CD4-positive, alpha-beta T cell treated with Interleukin-17A for 1 hour (primary cell): Measurements from ENCODE around the gene SLX4IP.

Experiments used
- DNase-seq: peaks from one replicate; pipeline ENCODE4 v3.0.0-alpha.2; 2020

Gene SLX4IP

DNA sequence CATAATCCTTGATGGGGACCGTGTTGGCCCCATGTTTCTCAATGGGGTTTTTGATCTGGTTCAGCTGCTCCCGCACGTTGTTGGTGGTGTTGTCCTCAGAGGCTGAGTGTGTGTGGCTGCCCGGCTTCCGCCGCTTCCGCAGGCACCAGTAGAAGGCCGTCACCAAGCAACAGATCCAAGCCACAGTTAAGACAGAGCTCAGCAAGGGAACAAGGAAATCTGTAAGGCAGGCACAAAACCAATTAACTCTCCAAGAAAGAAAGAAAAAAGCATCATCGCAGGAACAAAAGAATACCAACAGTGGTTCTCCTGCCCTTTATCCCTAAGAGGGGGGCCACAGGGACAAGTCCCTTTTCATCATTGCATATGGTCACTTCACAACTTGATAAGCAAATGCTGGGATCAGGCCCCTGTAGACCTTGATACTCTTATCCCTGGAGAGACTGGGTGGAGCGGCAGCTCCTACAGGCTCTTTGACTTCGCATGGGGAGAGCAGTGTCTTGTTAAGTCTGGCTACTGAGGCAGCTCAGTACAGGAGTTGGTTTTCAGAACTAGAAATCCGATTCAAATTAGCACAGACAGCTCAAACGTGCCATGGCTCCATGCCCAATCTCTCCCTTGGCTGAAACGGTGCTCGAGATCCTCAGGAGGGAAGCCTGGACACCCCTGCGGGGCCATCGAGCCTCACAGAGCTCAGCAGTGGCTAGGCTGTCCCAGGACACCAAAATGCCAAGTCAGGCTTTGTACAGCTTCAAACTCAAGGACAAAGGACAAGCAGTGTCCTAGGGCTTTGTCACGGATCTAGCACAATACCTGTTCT is 204.8 kb downstream of the SLX4IP start:
- no peak for DNase-seq

- DNase-seq = no peak
Measured at GRCh38 chr20:10640897-10641296, 205.8 kb downstream of the SLX4IP start.

GRCh38 chr20:10641467-10641866 is 206.4 kb downstream of the SLX4IP start:
- no peak for DNase-seq

- DNase-seq = no peak
Measured at GRCh38 chr20:10641893-10642292, 206.8 kb downstream of the SLX4IP start.

- no peak for DNase-seq
Measured at GRCh38 chr20:10642856-10643559, 207.9 kb downstream of the SLX4IP start.

DNA sequence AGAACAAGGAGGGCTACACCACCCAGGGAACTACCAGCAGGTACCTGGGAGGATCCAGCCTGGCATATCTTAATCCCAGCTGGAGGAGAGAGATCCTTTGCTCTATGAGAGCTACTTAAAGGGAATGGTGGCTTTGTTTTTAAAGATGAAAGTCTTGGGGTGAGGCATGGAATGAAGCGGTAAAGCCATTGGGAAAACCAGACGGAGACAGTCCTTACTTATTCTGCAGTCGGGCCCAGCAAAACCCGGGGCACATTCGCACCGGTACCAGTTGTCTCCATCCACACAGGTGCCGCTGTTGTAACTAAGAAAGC is 208.4 kb downstream of the SLX4IP start:
- no peak for DNase-seq

DNA sequence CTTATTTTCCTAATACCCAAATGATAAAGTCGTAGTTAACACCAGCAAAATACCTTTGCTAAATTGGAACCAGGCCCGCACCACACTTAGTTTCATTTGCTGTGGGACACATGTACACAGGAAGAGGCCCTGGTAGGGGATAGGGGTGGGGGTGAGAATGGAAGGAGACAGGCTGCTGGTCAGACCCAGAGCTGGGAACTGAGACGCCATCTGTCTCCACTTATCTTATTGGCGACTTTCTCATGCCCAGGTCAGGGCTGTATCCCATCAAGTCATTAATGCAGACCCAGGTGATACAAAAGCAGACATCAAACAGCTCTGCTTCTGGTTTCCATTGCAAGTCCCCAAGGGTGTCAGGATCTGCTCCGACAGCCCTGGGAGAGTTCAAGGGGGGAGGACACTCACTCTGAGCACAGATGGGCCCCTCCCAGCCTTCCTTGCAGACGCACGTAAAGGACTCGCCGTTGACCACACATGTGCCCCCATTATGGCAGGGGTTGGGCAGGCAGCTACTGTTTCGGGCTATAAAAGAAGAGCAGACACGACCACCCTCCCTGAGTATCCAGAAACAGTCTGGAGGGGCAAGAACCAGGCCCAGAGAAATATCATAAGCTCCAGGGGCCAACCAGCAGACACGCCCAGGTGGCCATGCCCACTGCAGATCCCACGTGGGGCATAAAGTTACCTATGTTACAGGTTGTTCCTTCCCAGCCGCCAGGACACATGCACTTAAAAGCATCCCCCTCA is 209.5 kb downstream of the SLX4IP start:
- DNase-seq = no peak

DNA sequence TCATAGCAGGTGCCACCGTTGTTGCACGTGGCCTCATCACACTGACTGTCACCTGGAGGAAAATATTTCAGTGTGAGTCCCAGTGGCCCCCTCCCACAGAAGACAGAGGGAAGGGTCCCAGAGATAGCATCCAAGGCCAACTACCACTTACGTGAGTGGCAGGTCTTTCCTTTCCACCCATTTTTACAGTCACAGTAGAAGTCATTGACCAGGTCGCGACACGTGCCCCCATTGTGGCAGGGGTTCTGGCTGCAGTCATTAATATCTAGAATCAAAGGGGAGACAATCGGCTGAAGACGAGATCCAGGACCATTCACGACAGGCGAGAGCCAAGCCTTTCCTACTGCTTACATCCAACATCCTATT is 210.1 kb downstream of the SLX4IP start:
- DNase-seq = no peak

GRCh38 chr20:10646006-10646405 is 210.9 kb downstream of the SLX4IP start:
- no peak for DNase-seq

DNA sequence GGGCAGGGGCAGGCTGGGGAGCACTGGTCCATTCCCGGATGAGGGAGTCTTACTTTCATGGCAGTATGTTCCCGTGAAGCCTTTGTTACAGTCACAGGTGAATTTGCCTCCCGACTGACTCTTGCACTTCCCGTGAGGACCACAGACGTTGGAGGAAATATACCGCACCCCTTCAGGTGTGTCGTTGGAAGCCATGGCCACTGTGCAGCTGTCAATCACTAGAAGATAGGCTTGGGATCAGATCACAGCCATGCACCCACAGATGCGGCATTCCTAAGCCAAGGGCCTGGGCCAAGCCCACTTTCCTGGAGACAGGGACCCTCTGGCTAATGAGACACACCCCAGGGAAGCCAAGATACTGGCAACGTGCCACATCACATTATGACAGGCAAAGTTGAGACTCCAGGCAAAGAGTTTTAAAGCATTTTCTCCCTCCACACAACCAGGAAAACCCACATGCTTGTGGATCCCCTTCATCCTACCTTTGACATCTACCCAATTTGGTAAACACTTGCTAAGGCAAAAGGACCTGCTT is 211.8 kb downstream of the SLX4IP start:
- no peak for DNase-seq

- DNase-seq = peak; percentile 8
Measured at GRCh38 chr20:10647471-10647870, 212.4 kb downstream of the SLX4IP start.

GRCh38 chr20:10647909-10648308 is 212.8 kb downstream of the SLX4IP start:
- DNase-seq = no peak

DNA sequence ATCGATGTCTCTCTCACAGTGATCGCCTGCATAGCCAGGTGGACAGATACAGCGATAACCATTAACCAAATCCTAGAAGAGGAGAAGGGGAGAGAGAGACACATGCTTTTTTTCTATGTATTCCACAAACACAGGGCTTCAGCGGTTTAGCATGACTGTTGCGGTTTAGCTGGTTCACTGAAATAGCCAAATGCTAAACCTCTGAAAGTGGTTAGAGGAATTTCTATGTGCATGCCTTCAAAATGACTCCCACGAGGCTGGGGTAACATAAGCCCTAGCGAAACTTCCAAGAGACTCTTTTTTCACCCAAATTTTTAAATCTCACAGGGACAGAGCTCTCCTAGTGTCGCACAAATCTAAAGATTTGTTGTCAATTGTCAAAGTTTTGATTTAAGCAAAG is 213.5 kb downstream of the SLX4IP start:
- DNase-seq = no peak

DNA sequence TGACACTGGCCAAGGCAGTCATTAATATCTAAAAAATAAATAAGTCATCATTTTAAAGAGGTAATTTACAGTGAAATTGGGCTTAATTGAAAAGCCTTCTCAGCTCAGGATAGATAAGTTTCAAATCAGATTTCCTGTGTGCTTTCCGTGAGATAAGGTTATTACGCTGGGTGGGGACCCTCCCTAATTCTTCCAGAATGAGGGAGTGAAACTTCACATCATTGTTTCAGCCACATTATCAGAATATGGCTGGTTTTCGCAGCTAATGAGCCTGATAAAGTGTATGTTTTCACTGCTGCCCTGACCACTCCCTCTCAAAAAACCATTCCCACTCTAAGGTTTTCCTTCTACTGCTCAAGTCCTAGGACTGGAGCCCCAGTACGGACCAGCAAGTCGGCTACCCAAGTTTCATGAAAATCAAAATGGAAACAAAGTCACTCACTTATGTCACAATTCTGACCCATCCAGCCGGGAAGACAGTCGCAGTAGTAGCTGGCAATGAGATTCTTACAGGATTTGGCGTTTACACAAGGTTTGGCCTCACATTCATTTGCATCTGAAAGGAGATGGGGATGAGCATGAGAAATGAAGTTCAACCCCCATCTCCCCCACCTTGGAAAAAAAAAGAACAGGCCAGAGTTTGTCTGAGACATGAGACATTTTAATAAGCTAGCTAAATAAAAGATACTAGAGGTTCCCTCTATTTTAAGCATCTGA is 214.1 kb downstream of the SLX4IP start:
- no peak for DNase-seq

DNA sequence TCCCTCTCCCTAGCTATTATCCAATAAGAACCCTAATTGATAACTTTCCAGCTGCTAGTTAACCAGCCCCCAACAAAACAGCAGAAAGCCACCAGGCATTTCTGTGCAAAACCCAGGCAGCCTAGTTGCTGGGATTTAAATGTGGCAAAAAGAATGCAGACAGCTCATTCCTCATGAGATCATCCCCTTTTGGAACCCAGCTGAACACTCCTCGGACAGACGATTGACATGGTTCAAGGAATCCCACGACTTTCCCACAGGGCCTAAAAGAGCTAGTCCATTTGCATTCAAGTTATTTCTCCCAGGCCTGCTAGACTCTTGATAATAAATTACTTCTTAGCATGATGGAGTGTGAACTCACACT is 214.7 kb downstream of the SLX4IP start:
- DNase-seq = no peak

GRCh38 chr20:10651227-10651990 is 216.3 kb downstream of the SLX4IP start:
- DNase-seq = no peak

GRCh38 chr20:10652185-10652584 is 217.1 kb downstream of the SLX4IP start:
- DNase-seq = no peak

DNA sequence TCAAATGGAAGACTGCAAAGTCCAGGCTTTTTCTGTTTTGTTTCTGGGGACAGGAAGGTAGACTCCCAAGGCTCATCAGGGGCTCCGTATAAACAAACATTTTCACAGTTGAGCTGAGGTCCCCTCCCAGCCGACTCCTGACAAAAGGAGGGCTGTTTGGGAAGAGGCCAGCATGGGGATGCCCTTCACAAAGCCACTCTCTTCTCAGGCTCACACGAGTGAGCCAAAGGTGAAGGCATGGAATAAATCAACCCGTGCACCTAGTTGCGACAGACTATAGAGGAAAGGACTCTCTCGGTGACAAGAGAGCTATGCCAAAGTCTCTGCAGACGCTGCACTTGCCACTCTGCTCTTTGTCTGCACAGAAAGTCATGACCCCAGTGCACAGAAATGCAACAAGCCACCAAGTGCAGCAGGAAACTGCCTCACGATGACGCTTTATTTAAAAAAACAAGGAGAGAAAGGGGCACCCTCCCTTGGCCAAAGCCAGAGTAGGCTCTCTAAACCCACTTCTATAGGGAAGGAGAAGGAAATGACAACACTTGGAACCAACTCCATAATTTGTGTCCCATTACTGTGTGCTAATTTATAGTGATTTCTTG is 217.7 kb downstream of the SLX4IP start:
- no peak for DNase-seq

DNA sequence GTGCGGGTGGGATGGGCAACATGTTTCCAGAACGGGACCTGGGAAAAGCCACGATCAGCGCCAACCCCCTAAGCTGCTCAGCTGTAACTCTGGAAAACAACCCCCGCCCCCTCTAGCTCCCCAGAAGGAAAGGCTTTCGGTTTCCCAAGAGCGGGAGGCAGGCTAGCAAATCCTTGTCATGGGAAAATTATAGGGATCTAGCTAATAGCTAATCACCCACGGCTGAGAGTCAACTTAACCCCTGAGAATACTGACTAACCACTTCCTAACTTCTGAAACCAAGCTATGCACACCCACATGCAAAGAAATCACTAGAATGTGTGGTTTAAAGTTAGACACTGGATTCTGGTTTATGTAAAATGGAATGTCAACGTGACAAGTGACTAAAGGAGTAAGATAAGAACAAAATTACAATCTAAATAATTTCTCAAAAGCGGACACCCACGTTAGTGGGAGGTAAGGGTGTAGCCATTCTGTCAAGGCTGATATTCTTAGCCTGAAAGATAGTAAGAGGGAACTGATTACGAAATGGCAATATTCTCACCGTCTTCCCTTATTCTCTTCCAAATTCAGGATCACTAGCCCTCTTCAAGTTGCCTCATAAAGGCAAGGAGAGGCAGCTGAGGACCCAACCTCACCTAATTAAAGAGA is 218.6 kb downstream of the SLX4IP start:
- DNase-seq = no peak

DNA sequence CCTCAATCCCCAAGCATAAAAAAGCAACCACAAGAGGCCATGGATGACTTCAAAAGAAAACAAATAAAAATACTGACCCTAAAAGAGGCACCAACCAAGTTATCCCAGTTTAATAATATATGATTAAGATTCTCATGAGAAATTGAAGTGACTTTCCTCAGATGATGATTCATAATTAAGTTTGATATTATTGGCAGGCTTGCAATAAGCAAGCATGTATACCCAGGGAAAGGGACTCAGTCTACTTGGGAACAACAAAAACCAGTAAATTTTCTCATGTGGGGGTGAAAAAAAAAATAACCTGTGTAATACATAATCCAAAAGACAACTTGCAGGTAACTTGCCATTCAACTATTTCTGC is 219.1 kb downstream of the SLX4IP start:
- no peak for DNase-seq

- DNase-seq = no peak
Measured at GRCh38 chr20:10654630-10655029, 219.5 kb downstream of the SLX4IP start.
